ENCODE results near the gene ATG14.

ATG14 gene

DNA sequence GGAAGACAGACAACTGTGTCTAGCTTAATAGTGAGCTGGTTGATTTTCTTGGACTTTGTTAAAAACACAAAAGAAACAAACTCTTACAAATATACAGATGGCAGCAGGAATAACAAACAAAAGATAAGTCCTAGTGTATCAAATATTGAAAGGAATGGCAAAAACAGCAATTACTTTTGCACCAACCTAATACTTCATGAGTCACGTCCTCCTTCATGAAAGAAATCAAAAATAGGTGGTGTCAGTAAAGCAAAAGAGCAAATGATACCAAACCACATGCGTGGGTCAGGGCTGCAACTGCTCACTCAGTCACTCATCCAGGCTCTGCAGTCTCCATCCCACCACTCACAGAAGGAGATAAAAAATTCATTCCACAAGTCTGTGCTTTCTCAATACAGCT, 11.8 kb downstream of the ATG14 start:
- in situ Hi-C loops (cut with HindIII; ENCODE audit: low sequenced_read_pairs), result no loop called here
- DNase-seq (ENCODE audit: low read depth), result no peak
- H3K4me3 ChIP-seq (ENCODE audit: low read depth, low read length), result no peak overlapping the region
- TF ChIP-seq, protein P1, sequence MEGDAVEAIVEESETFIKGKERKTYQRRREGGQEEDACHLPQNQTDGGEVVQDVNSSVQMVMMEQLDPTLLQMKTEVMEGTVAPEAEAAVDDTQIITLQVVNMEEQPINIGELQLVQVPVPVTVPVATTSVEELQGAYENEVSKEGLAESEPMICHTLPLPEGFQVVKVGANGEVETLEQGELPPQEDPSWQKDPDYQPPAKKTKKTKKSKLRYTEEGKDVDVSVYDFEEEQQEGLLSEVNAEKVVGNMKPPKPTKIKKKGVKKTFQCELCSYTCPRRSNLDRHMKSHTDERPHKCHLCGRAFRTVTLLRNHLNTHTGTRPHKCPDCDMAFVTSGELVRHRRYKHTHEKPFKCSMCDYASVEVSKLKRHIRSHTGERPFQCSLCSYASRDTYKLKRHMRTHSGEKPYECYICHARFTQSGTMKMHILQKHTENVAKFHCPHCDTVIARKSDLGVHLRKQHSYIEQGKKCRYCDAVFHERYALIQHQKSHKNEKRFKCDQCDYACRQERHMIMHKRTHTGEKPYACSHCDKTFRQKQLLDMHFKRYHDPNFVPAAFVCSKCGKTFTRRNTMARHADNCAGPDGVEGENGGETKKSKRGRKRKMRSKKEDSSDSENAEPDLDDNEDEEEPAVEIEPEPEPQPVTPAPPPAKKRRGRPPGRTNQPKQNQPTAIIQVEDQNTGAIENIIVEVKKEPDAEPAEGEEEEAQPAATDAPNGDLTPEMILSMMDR (IDR thresholded peaks at IDR 0.05; ENCODE audit: low read depth, low read length, missing control alignments), result no peak

DNA sequence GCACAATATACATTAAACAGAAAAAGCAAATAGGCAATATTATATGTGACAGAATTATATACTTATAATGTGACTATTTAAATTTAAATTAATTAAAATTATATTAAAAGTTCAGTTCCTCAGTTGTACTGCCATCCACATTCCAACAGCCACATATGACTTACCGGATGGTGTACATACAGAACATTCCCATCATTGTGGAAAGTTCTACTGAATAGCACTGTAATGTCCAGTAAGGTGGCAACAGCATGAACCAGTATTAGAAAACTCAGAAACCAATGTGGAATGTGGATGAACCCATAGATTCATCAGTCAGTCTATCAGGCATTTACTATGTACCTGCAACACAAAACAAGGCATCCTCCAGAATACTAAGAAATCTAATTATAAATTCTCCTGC, 12.4 kb downstream of the ATG14 start:
- in situ Hi-C loops (cut with HindIII; ENCODE audit: low sequenced_read_pairs), result no loop called here
- H3K4me3 ChIP-seq (ENCODE audit: low read depth, low read length), result no peak overlapping the region
- TF ChIP-seq, protein P1 (IDR thresholded peaks at IDR 0.05; ENCODE audit: low read depth, low read length, missing control alignments), result no peak
- no peak for DNase-seq (ENCODE audit: low read depth)

DNA sequence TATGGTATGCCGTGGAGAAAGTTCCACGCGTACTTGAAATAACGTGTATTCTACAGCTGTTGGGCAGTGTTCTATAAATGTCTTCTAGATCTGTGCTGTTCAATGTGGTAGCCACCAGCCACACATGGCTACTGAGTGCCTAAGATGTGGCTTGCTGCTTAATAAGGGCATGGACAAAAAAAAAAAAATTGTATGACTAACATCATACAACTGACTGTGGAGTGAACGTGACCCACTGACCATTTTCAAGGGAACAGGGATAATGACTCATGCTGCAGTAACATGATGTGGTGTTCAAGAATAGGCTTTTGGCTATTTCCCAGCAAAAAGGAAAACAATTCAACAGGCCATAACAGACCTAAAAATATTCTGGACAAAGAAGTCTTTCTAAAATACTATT, 13.0 kb downstream of the ATG14 start:
- TF ChIP-seq, protein P1 (IDR thresholded peaks at IDR 0.05; ENCODE audit: low read depth, low read length, missing control alignments), result no peak
- peak; percentile 94 for DNase-seq (ENCODE audit: low read depth)
- in situ Hi-C loops (cut with HindIII; ENCODE audit: low sequenced_read_pairs), result no loop called here
- H3K4me3 ChIP-seq (ENCODE audit: low read depth, low read length), result no peak overlapping the region

DNA sequence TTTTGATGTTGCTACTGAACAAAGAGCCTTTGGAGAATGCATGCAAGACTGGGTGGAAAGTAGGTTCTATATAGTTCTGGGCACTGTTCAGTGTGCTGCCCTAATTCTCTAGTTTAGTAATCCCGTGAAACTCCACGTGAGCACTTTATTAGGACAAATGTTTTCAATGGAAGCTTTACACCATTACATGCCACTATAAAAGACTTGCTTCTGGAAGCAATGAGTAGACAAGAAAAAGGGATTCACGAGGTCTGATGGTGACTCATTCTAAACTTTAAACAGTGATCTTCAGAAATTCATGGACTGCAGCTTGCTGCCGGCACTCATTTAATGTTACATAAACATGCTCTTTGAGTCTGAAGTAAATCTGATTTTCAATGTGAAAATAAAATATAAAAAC, 22.3 kb downstream of the ATG14 start:
- TF ChIP-seq, protein P1 (IDR thresholded peaks at IDR 0.05; ENCODE audit: low read depth, low read length, missing control alignments), result no peak
- no peak overlapping the region for H3K4me3 ChIP-seq (ENCODE audit: low read depth, low read length)
- in situ Hi-C loops (cut with HindIII; ENCODE audit: low sequenced_read_pairs), result no loop called here
- peak; percentile 23 for DNase-seq (ENCODE audit: low read depth)

DNA sequence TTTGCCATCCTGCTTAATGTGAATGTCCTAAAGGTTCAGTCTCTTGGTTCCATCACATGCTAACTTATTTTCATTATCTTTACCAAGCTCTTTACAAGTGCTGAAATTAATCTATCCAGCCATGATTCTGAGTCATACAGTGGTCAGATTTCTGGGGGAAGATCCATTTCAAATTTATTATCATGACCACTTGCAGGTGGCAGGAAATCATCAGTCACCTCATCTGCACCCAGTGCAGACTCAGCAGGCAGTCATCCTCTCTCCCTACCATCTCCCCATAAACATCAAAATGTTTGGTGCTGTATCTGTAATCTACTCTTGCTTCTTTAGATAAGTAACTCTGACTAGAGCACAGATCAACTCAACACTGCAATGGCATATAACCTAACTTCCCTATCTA, 23.5 kb downstream of the ATG14 start:
- TF ChIP-seq, protein P1 (IDR thresholded peaks at IDR 0.05; ENCODE audit: low read depth, low read length, missing control alignments), result no peak
- no peak overlapping the region for H3K4me3 ChIP-seq (ENCODE audit: low read depth, low read length)
- in situ Hi-C loops (cut with HindIII; ENCODE audit: low sequenced_read_pairs), result no loop called here
- DNase-seq (ENCODE audit: low read depth), result peak; percentile 6

DNA sequence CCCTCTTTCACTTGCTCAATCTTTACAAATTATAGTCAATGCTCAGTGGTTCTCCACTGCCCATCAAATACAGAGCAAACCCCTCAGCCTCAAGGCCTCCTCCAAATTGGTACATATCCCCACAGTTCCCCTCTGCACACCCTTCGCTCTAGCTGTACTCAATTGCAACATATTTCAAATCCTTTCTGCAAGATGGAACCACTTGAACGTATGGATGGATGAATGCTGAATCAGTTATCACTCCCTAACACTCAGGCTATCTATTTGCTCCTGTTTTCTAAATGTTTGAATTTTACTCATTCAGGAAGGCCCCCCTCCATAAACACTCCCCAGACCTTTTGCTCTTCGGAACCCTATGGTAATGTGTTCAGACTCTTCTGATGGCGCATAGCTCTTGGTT, 24.5 kb downstream of the ATG14 start:
- H3K4me3 ChIP-seq (ENCODE audit: low read depth, low read length), result no peak overlapping the region
- DNase-seq (ENCODE audit: low read depth), result no peak
- in situ Hi-C loops (cut with HindIII; ENCODE audit: low sequenced_read_pairs), result no loop called here
- TF ChIP-seq, protein P1 (IDR thresholded peaks at IDR 0.05; ENCODE audit: low read depth, low read length, missing control alignments), result no peak
